HS-5 (cell line): ENCODE results near the gene TAS2R20.

ENCODE experiments used
- DNase-seq: peaks from one replicate; pipeline ENCODE4 v3.0.0-alpha.2; 2012; ENCODE audit warnings: low read depth

Gene TAS2R20

DNA sequence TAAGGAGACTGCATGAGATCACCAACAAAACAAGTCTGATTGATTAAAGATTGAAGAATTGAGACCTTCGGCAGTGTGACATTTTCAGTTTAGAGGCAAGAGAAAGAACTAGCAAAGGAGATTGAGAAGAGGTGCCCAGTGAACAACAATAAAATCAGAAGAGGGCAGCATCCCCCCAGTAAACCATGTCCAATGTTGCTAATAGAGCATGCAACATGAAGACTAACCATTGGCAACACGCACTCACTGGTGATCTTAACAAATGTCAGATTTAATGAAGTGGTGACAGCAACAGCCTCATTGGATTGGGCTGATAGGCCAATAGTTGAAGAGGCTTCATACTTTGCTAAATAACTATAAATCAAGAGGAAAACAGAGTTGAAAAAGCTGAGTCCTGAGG, 38.3 kb downstream of the TAS2R20 start:
- DNase-seq, result no peak

DNA sequence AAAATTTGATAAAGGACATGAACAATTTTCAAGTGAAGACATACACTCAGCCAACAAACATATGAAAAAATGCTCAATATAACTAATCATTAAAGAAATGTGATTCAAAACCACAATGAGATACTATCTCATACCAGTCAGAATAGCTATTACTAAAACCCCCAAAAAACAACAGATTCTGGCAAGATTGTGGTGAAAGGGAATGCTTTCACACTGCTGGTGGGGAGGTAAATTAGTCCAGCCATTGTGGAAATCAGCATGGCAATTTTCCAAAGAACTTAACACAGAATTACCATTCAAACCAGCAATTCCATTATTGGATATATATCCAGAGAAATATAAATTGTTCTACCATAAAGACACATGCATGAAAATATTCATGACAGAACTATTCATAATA, 40.4 kb downstream of the TAS2R20 start:
- no peak for DNase-seq

DNA sequence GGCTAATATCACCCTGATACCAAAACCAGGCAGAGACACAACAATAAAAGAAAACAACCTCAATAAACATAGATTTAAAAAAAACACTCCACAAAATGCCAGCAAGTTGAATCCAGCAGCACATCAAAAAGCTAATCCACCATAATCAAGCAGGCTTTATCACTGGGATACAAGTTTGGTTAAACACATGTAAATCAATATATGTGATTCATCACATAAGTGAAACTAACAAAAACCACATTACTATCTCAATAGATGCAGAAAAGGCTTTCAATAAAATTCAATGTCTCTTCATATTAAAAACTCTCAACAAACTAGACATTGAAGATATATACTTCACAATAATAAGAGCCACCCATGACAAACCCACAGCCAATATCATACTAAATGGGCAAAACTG, 42.0 kb downstream of the TAS2R20 start:
- DNase-seq, result no peak

DNA sequence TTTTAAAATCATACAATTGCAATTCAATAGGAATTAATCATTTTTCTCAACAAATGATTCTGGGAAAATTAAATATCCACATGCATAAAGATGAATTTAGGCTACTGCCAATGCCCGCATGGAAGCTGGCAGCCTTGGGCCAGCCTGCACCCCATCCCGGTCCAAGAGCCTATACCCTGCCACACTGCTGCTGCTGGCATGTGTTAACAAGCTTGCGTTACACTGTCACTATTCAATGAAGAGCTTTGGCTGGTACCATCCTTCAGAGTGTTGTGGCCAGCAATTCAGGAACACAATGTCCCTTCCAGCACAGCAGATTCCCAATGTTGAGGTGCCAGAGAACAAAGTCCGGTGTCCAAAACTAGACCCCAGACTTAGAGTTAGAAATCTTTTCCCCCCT, 45.5 kb downstream of the TAS2R20 start:
- DNase-seq, result no peak
